GM21528 (cell line): Measurements from ENCODE around the gene METRN.

Experiments
- ATAC-seq: cut with Tn5 transposase; IDR thresholded peaks from one replicate; pipeline ENCODE4 v1.9.1; 2021; ENCODE audit warnings: mild to moderate bottlenecking, moderate library complexity; ENCODE audit not compliant: unreplicated experiment, low FRiP score

The METRN gene

GRCh38 chr16:767743-768235, 52.9 kb downstream of the METRN start:
- no peak for ATAC-seq

- no peak for ATAC-seq
Measured at GRCh38 chr16:768428-768827, 53.5 kb downstream of the METRN start.
